HCT116 (cell line): ENCODE data around the gene GTF3C5. TPM values are rescaled to one million over a fixed set of nuclear protein-coding genes. Genes with fewer than 3 reads are reported as not detected.

ENCODE experiments used
- ATAC-seq: fragments of 200-7000 bp; cut with Tn5 transposase; 2 replicates; pipeline ENCODE4 v1.9.1; 2020; ENCODE audit warnings: mild to moderate bottlenecking, moderate library complexity
- BruUV-seq: library from RNA; stranded (reverse); fragments of 400-500 nt; replicated peaks from 2 replicates; lab custom pipeline; 2021; lab: Mats Ljungman, UMichigan
- CTCF ChIA-PET: fragments of 300-600 bp; sonication (Branson Sonifier 250); formaldehyde crosslinking; loops from one replicate; lab custom pipeline; 2021; ENCODE audit warnings: antibody characterized with exemption; lab: Charles Lee
- POLR2A ChIA-PET: fragments of 300-600, 350-600 bp; sonication (Branson Sonifier 250); formaldehyde crosslinking; loops from one replicate; lab custom pipeline; 2021; ENCODE audit warnings: antibody characterized with exemption; lab: Charles Lee
- RAD21 ChIA-PET, 2 experiments: fragments of 300-600 bp; sonication (Branson Sonifier 250); formaldehyde crosslinking; loops; one replicate each; lab custom pipeline; 2023; ENCODE audit warnings: low total read pairs in 2 of 2; ENCODE audit not compliant: uncharacterized antibody in 2 of 2, unreplicated experiment in 2 of 2, low non-redundant PET in 1 of 2; lab: Charles Lee
- DNase-seq: peaks from one replicate; pipeline ENCODE4 v3.0.0-alpha.2; 2010; ENCODE audit warnings: low read depth, low spot score
- H2AFZ ChIP-seq: fragments of 200-600 bp; shearing (Covaris generic), sonication (generic); 2 replicates; pipeline ENCODE4 v1.6.1; 2017; ENCODE audit warnings: low read depth, mixed run types, mixed read lengths, antibody characterized with exemption, low read length; ENCODE audit not compliant: poor library complexity, severe bottlenecking
- H3K27ac ChIP-seq: 2 replicates; pipeline ENCODE4 v1.5.1; 2012; ENCODE audit warnings: low read depth, low read length
- H3K27me3 ChIP-seq: fragments of 200-600 bp; sonication (generic); 2 replicates; pipeline ENCODE4 v1.6.1; 2016; ENCODE audit warnings: mixed run types, low read length, mixed read lengths; ENCODE audit not compliant: insufficient read depth
- H3K36me3 ChIP-seq, 2 experiments: fragments of 200-500 bp in 1 of 2; fragments of 200-600 bp in 1 of 2; sonication (Bioruptor generic) in 1 of 2; sonication (generic) in 1 of 2; 2 replicates each; pipeline versions ENCODE4 v1.5.1 to v1.6.1; 2014 to 2016; ENCODE audit warnings: low read length in 2 of 2, inconsistent platforms in 1 of 2, mixed read lengths in 1 of 2, mixed run types in 1 of 2; ENCODE audit not compliant: insufficient read depth in 2 of 2, control insufficient read depth in 1 of 2
- H3K4me1 ChIP-seq, 2 experiments: fragments of 200-600 bp in 1 of 2; sonication (generic) in 1 of 2; 2 replicates each; pipeline versions ENCODE4 v1.5.1 to v1.6.1; 2012 to 2017; ENCODE audit warnings: low read length in 2 of 2, inconsistent platforms in 1 of 2, mild to moderate bottlenecking in 1 of 2, mixed read lengths in 1 of 2, mixed run types in 1 of 2, moderate library complexity in 1 of 2; ENCODE audit not compliant: insufficient read depth in 2 of 2, control insufficient read depth in 1 of 2
- H3K4me2 ChIP-seq: fragments of 200-600 bp; sonication (generic); 2 replicates; pipeline ENCODE4 v1.6.1; 2017; ENCODE audit warnings: mixed run types, low read length, mixed read lengths
- H3K4me3 ChIP-seq, 2 experiments: fragments of 200-600 bp in 1 of 2; sonication (generic) in 1 of 2; replicated peaks in 1 of 2; 2 replicates each; pipeline ENCODE4 v1.5.1; 2011 to 2016; ENCODE audit warnings: low read length in 2 of 2, control low read depth in 1 of 2, low read depth in 1 of 2, mild to moderate bottlenecking in 1 of 2, mixed read lengths in 1 of 2, mixed run types in 1 of 2
- H3K79me2 ChIP-seq: fragments of 200-600 bp; sonication (generic); 2 replicates; pipeline ENCODE4 v1.6.1; 2017; ENCODE audit warnings: mild to moderate bottlenecking, mixed run types, low read length, moderate library complexity, mixed read lengths; ENCODE audit not compliant: insufficient read depth
- H3K9ac ChIP-seq: fragments of 200-600 bp; sonication (generic); 2 replicates; pipeline ENCODE4 v1.6.1; 2016; ENCODE audit warnings: low read length, mixed read lengths
- H3K9me2 ChIP-seq: fragments of 200-600 bp; sonication (generic), shearing (Covaris generic); 2 replicates; pipeline ENCODE4 v1.6.1; 2017; ENCODE audit warnings: mixed run types, mild to moderate bottlenecking, moderate library complexity; ENCODE audit not compliant: insufficient read depth
- H3K9me3 ChIP-seq, 2 experiments: fragments of 200-500 bp in 1 of 2; fragments of 200-600 bp in 1 of 2; sonication (Bioruptor generic) in 1 of 2; sonication (generic) in 1 of 2; 2 replicates each; pipeline ENCODE4 v1.6.1; 2014 to 2017; ENCODE audit warnings: low read length in 2 of 2, mixed read lengths in 2 of 2, inconsistent platforms in 1 of 2, low read depth in 1 of 2, mild to moderate bottlenecking in 1 of 2, mixed run types in 1 of 2, moderate library complexity in 1 of 2; ENCODE audit not compliant: control insufficient read depth in 1 of 2, insufficient read depth in 1 of 2
- H4K20me1 ChIP-seq: fragments of 200-600 bp; sonication (generic), shearing (Covaris generic); 2 replicates; pipeline ENCODE4 v1.6.1; 2017; ENCODE audit warnings: mixed run types, mild to moderate bottlenecking, moderate library complexity; ENCODE audit not compliant: insufficient read depth
- EGR1 ChIP-seq: IDR thresholded peaks from 2 replicates; pipeline ENCODE4 v1.6.1; 2012; ENCODE audit warnings: low read depth
- ELF1 ChIP-seq: IDR thresholded peaks from 2 replicates; pipeline ENCODE4 v1.6.1; 2012; ENCODE audit warnings: low read depth, borderline replicate concordance
- EZH2phosphoT487 ChIP-seq: fragments of 200-600 bp; IDR thresholded peaks from 2 replicates; pipeline ENCODE4 v1.6.1; 2018; ENCODE audit warnings: antibody characterized with exemption, borderline replicate concordance
- POLR2A ChIP-seq: IDR thresholded peaks from 2 replicates; pipeline ENCODE4 v1.7.0; 2011; ENCODE audit warnings: borderline replicate concordance; ENCODE audit not compliant: insufficient read depth, insufficient read length; ENCODE audit errors: extremely low read depth
- RAD21 ChIP-seq: IDR thresholded peaks from 2 replicates; pipeline ENCODE4 v1.6.1; 2012; ENCODE audit warnings: low read depth, mild to moderate bottlenecking
- SIN3A ChIP-seq: IDR thresholded peaks from 2 replicates; pipeline ENCODE4 v1.6.1; 2012; ENCODE audit warnings: low read depth
- SRF ChIP-seq: IDR thresholded peaks from 2 replicates; pipeline ENCODE4 v1.6.1; 2012; ENCODE audit warnings: low read depth
- intact Hi-C: fragments of 100-400 bp; cut with micrococcal nuclease; formaldehyde crosslinking; loops from 2 replicates; pipeline ENCODE4 v1.10.0; 2022
- total RNA-seq: library from RNA; stranded (reverse); gene quantifications from one replicate; pipeline ENCODE4 v1.2.1, GENCODE V29; 2021; ENCODE audit not compliant: unreplicated experiment
- TF ChIP-seq, protein P1 (sequence below): IDR thresholded peaks from 2 replicates; pipeline ENCODE4 v1.6.1; 2012; ENCODE audit warnings: low read depth
- TF ChIP-seq, protein P2 (sequence below): IDR thresholded peaks from 2 replicates; pipeline ENCODE4 v1.6.1; 2012

Gene GTF3C5
- total RNA-seq, 1 experiment from 2014 or later: 95.1 TPM

DNA sequence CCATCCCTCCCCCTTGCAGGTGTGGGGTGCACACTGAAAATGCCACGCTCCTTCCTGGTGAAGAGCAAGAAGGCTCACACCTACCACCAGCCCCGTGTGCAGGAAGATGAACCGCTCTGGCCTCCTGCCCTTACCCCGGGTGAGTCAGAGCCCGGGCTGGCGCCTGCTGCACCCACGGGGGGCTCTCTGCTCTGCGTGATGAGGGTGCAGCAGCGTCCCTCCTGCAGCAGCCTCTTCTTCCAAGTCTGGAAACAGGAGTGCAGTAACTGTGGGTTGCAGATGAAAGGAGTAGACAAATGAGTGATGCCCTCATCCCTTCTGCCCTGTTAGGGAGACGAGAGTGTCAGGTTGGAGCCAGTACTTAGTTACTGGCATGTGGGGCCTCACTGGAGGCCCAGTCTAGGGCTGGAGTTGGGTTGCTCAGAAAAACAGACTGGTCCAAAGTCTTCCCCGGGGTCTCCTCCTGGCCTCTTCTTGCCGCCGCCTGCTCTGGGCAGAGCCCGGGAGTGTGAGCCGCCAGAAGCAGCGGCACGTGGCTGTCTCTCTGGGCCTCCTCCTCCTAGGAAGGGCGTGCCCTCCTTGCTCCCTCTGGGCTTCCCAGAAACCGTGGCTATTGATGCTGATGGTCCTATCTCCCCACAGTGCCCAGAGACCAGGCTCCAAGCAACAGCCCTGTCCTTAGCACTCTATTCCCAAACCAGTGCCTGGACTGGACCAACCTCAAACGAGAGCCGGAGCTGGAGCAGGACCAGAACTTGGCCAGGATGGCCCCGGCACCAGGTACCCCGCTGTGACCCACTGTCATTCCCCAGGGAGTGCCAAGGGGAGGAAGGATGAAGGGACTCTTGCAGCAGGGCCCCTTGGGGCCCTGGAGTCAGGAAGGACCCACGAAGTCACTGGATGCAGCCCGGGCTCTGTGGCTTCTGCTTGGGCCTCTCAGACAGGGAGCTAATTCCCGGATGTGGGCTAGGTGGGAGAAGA, 43.9 kb upstream of the GTF3C5 start:
- no peaks in the 10 kb centered on the region for H3K27me3 ChIP-seq
- POLR2A ChIA-PET: no interaction called here

DNA sequence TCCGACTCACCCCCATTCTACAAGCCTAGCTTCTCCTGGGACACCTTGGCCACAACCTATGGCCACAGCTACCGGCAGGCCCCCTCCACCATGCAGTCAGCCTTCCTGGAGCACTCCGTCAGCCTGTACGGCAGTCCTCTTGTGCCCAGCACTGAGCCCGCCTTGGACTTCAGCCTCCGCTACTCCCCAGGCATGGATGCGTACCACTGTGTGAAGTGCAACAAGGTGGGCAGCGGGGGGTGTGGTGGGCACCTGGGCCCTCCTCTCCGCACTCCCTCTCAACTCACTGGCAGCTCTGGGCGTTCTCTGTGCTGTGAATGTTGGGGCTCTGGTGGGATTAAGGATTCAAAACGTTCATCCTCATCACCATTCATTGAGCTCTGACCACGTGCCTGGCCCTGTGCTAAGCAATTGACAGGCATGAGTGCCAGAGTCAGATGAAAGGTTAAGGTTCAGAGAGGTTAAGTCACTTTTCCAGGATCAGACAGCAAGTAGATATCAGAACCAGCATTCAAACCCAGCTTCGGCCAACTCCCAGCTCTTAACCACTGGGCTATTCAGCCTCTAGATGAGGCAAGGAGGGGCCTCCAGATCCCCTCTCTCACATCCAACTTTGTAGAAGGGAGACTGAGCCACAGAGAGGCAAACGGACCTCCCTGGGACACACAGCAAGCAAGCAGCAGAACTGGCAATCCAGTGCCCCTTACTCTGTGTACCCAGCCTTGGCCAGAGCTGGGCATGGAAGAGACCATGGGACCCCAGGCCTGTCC, 42.4 kb upstream of the GTF3C5 start:
- intact Hi-C loops: no loop called here
- H3K9me2 ChIP-seq: no peaks in the 10 kb centered on the region
- POLR2A ChIA-PET: no interaction called here
- peaks cover 0 to 12% of the 10 kb centered on the region in 2 experiments; a peak in 2 of 4 replicates for H3K4me1 ChIP-seq
- H3K4me3 ChIP-seq: no peak overlapping the region
- no peaks in the 10 kb centered on the region for H3K79me2 ChIP-seq
- RAD21 ChIA-PET: no interaction called here
- CTCF ChIA-PET: interaction anchor here (0.9 kb wide), 1 partner anchor 9 kb away, joined by 3 read pairs; no protein-coding TSS in a partner anchor
- no TSS peak for BruUV-seq
- DNase-seq: no peak
- no peak overlapping the region for H3K27ac ChIP-seq
- TF ChIP-seq RAD21 (no peak), ELF1 (no peak), EZH2phosphoT487 (no peak), EGR1 (no peak), SRF (no peak)
- TF ChIP-seq, protein P1, sequence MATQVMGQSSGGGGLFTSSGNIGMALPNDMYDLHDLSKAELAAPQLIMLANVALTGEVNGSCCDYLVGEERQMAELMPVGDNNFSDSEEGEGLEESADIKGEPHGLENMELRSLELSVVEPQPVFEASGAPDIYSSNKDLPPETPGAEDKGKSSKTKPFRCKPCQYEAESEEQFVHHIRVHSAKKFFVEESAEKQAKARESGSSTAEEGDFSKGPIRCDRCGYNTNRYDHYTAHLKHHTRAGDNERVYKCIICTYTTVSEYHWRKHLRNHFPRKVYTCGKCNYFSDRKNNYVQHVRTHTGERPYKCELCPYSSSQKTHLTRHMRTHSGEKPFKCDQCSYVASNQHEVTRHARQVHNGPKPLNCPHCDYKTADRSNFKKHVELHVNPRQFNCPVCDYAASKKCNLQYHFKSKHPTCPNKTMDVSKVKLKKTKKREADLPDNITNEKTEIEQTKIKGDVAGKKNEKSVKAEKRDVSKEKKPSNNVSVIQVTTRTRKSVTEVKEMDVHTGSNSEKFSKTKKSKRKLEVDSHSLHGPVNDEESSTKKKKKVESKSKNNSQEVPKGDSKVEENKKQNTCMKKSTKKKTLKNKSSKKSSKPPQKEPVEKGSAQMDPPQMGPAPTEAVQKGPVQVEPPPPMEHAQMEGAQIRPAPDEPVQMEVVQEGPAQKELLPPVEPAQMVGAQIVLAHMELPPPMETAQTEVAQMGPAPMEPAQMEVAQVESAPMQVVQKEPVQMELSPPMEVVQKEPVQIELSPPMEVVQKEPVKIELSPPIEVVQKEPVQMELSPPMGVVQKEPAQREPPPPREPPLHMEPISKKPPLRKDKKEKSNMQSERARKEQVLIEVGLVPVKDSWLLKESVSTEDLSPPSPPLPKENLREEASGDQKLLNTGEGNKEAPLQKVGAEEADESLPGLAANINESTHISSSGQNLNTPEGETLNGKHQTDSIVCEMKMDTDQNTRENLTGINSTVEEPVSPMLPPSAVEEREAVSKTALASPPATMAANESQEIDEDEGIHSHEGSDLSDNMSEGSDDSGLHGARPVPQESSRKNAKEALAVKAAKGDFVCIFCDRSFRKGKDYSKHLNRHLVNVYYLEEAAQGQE: no peak
- TF ChIP-seq, protein P2, sequence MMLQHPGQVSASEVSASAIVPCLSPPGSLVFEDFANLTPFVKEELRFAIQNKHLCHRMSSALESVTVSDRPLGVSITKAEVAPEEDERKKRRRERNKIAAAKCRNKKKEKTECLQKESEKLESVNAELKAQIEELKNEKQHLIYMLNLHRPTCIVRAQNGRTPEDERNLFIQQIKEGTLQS: no peak
- H2AFZ ChIP-seq: no peak overlapping the region
- H4K20me1 ChIP-seq: no peaks in the 10 kb centered on the region
- H3K9me3 ChIP-seq: no peaks in the 10 kb centered on the region
- peaks cover 7% of the 10 kb centered on the region; the same call in 1 of the 2 replicates for H3K27me3 ChIP-seq
- no peaks in the 10 kb centered on the region for H3K36me3 ChIP-seq
- ATAC-seq: no peak
- no peak overlapping the region for H3K4me2 ChIP-seq
- H3K9ac ChIP-seq: no peak overlapping the region

More for the DNA sequence above, 43.9 kb upstream of the GTF3C5 start:
- Histone ChIP-seq H3K9me3 (no peaks in the 10 kb centered on the region), H3K9ac (no peak overlapping the region), H3K36me3 (no peaks in the 10 kb centered on the region), H3K4me3 (no peak overlapping the region), H3K9me2 (no peaks in the 10 kb centered on the region), H4K20me1 (no peaks in the 10 kb centered on the region), H3K4me2 (peak overlapping the region; percentile 27; the same call in 1 of the 2 replicates), H2AFZ (no peak overlapping the region), H3K27ac (no peak overlapping the region), H3K4me1 (peaks cover 0 to 12% of the 10 kb centered on the region in 2 experiments; a peak in 2 of 4 replicates), H3K79me2 (no peaks in the 10 kb centered on the region)
- ATAC-seq (no peak), DNase-seq (no peak)
- TF ChIP-seq SIN3A (no peak), POLR2A (no peak)
- intact Hi-C loops: no loop called here
- ChIA-PET RAD21 (no interaction called here), CTCF (no interaction called here)
- no TSS peak for BruUV-seq
